HEK293 (cell line): Measurements from ENCODE around the gene CETP.

Source experiments
- MZF1 ChIP-seq: fragments of 450-650 bp; formaldehyde crosslinking; IDR thresholded peaks from 2 replicates; pipeline ENCODE4 v1.5.1; 2017; ENCODE audit warnings: missing biosample characterization, missing genetic modification characterization, borderline replicate concordance
- ZNF10 ChIP-seq: fragments of 450-650 bp; formaldehyde crosslinking; IDR thresholded peaks from 2 replicates; pipeline ENCODE4 v1.5.1; 2017; ENCODE audit warnings: missing biosample characterization, missing genetic modification characterization
- ZNF202 ChIP-seq: fragments of 450-650 bp; formaldehyde crosslinking; IDR thresholded peaks from 2 replicates; pipeline ENCODE4 v1.5.1; 2016; ENCODE audit warnings: missing biosample characterization, missing genetic modification characterization, borderline replicate concordance
- ZNF214 ChIP-seq: fragments of 450-650 bp; formaldehyde crosslinking; IDR thresholded peaks from 2 replicates; pipeline ENCODE4 v1.5.1; 2017; ENCODE audit warnings: missing biosample characterization, mild to moderate bottlenecking, missing genetic modification characterization, borderline replicate concordance
- ZNF274 ChIP-seq, 2 experiments: fragments of 200-500 bp in 1 of 2; fragments of 450-650 bp in 1 of 2; sonication (Bioruptor generic) in 1 of 2; formaldehyde crosslinking in 1 of 2; IDR thresholded peaks; 2 replicates each; pipeline versions ENCODE4 v1.5.1 to v1.6.1; 2014 to 2016; ENCODE audit warnings: borderline replicate concordance in 1 of 2, inconsistent platforms in 1 of 2, low read length in 1 of 2, missing biosample characterization in 1 of 2, missing genetic modification characterization in 1 of 2
- ZNF37A ChIP-seq: fragments of 450-650 bp; IDR thresholded peaks from 2 replicates; pipeline ENCODE4 v1.5.1; 2018; ENCODE audit warnings: missing biosample characterization, missing genetic modification characterization
- ZNF629 ChIP-seq: fragments of 450-650 bp; formaldehyde crosslinking; IDR thresholded peaks from 2 replicates; pipeline ENCODE4 v1.5.1; 2017; ENCODE audit warnings: missing biosample characterization, missing genetic modification characterization
- TF ChIP-seq, protein P1 (sequence below): fragments of 450-650 bp; formaldehyde crosslinking; IDR thresholded peaks from 2 replicates; pipeline ENCODE4 v1.5.1; 2016; ENCODE audit warnings: missing biosample characterization, missing genetic modification characterization
- TF ChIP-seq, protein P2 (sequence below): fragments of 450-650 bp; formaldehyde crosslinking; IDR thresholded peaks from 2 replicates; pipeline ENCODE4 v1.5.1; 2016; ENCODE audit warnings: missing biosample characterization, missing genetic modification characterization
- TF ChIP-seq, protein P3 (sequence below): fragments of 450-650 bp; formaldehyde crosslinking; IDR thresholded peaks from 2 replicates; pipeline ENCODE4 v1.5.1; 2016; ENCODE audit warnings: missing biosample characterization, missing genetic modification characterization
- TF ChIP-seq, protein P4 (sequence below): IDR thresholded peaks from 2 replicates; pipeline ENCODE4 v1.6.1; 2011; ENCODE audit warnings: mild to moderate bottlenecking, low read depth, low read length, borderline replicate concordance

DNA sequence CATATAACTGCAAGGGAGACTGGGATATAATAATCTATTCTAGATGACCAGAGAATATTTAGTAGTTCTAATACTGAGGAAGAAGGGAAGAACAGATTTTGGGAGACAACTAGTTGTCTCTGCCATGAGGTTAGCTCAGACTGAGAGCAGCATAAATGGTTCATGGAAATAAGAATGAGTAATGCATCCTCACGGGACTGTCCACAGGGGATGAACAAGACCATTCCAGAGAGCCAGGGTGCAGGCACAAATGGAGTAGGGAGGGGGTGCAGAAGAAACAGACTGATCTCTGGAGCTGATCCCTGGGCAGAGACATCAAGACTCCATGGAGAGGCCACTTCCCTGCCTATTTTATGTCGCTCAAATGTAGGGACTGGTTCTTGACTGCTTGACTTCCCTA, 58.0 kb downstream of the CETP start:
- TF ChIP-seq MZF1: no peak
- TF ChIP-seq, protein P1, sequence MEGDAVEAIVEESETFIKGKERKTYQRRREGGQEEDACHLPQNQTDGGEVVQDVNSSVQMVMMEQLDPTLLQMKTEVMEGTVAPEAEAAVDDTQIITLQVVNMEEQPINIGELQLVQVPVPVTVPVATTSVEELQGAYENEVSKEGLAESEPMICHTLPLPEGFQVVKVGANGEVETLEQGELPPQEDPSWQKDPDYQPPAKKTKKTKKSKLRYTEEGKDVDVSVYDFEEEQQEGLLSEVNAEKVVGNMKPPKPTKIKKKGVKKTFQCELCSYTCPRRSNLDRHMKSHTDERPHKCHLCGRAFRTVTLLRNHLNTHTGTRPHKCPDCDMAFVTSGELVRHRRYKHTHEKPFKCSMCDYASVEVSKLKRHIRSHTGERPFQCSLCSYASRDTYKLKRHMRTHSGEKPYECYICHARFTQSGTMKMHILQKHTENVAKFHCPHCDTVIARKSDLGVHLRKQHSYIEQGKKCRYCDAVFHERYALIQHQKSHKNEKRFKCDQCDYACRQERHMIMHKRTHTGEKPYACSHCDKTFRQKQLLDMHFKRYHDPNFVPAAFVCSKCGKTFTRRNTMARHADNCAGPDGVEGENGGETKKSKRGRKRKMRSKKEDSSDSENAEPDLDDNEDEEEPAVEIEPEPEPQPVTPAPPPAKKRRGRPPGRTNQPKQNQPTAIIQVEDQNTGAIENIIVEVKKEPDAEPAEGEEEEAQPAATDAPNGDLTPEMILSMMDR (tag by site-specific recombination): no peak
- no peak for TF ChIP-seq ZNF274 (IDR thresholded peaks at IDR 0.05; ENCODE audit: low read length)
- TF ChIP-seq ZNF274 (tag by site-specific recombination; IDR thresholded peaks at IDR 0.05; ENCODE audit: borderline replicate concordance): no peak
- TF ChIP-seq ZNF37A: no peak
- TF ChIP-seq, protein P2, sequence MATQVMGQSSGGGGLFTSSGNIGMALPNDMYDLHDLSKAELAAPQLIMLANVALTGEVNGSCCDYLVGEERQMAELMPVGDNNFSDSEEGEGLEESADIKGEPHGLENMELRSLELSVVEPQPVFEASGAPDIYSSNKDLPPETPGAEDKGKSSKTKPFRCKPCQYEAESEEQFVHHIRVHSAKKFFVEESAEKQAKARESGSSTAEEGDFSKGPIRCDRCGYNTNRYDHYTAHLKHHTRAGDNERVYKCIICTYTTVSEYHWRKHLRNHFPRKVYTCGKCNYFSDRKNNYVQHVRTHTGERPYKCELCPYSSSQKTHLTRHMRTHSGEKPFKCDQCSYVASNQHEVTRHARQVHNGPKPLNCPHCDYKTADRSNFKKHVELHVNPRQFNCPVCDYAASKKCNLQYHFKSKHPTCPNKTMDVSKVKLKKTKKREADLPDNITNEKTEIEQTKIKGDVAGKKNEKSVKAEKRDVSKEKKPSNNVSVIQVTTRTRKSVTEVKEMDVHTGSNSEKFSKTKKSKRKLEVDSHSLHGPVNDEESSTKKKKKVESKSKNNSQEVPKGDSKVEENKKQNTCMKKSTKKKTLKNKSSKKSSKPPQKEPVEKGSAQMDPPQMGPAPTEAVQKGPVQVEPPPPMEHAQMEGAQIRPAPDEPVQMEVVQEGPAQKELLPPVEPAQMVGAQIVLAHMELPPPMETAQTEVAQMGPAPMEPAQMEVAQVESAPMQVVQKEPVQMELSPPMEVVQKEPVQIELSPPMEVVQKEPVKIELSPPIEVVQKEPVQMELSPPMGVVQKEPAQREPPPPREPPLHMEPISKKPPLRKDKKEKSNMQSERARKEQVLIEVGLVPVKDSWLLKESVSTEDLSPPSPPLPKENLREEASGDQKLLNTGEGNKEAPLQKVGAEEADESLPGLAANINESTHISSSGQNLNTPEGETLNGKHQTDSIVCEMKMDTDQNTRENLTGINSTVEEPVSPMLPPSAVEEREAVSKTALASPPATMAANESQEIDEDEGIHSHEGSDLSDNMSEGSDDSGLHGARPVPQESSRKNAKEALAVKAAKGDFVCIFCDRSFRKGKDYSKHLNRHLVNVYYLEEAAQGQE (tag by site-specific recombination): no peak
- TF ChIP-seq ZNF202 (tag by site-specific recombination): no peak
- TF ChIP-seq, protein P3, sequence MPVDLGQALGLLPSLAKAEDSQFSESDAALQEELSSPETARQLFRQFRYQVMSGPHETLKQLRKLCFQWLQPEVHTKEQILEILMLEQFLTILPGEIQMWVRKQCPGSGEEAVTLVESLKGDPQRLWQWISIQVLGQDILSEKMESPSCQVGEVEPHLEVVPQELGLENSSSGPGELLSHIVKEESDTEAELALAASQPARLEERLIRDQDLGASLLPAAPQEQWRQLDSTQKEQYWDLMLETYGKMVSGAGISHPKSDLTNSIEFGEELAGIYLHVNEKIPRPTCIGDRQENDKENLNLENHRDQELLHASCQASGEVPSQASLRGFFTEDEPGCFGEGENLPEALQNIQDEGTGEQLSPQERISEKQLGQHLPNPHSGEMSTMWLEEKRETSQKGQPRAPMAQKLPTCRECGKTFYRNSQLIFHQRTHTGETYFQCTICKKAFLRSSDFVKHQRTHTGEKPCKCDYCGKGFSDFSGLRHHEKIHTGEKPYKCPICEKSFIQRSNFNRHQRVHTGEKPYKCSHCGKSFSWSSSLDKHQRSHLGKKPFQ: no peak
- TF ChIP-seq, protein P4, sequence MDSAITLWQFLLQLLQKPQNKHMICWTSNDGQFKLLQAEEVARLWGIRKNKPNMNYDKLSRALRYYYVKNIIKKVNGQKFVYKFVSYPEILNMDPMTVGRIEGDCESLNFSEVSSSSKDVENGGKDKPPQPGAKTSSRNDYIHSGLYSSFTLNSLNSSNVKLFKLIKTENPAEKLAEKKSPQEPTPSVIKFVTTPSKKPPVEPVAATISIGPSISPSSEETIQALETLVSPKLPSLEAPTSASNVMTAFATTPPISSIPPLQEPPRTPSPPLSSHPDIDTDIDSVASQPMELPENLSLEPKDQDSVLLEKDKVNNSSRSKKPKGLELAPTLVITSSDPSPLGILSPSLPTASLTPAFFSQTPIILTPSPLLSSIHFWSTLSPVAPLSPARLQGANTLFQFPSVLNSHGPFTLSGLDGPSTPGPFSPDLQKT: no peak
- TF ChIP-seq ZNF629: no peak
- no peak for TF ChIP-seq ZNF10 (tag by site-specific recombination)
- TF ChIP-seq ZNF214 (tag by site-specific recombination): no peak
